Measurements from ENCODE around the gene TPD52L1.

DNA sequence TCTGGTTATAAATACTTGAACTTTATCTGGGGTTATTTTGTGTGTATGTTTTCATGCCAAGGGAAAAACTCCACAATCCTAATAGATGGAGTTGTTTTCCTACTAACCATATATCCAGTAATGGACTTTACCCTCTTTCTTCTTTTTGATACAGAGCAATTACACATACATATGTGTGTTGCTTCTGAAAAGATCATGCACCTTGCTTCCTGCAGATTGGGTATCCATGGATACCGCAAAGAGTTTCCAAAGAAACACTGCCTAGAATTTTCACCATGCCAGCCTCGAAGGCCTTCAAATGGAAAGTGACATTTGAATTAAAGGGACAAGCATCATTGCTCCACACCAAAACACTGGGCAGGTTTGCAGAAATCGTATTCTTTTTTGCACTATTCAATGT, 121.4 kb downstream of the TPD52L1 start:
- TF ChIP-seq, protein P1, sequence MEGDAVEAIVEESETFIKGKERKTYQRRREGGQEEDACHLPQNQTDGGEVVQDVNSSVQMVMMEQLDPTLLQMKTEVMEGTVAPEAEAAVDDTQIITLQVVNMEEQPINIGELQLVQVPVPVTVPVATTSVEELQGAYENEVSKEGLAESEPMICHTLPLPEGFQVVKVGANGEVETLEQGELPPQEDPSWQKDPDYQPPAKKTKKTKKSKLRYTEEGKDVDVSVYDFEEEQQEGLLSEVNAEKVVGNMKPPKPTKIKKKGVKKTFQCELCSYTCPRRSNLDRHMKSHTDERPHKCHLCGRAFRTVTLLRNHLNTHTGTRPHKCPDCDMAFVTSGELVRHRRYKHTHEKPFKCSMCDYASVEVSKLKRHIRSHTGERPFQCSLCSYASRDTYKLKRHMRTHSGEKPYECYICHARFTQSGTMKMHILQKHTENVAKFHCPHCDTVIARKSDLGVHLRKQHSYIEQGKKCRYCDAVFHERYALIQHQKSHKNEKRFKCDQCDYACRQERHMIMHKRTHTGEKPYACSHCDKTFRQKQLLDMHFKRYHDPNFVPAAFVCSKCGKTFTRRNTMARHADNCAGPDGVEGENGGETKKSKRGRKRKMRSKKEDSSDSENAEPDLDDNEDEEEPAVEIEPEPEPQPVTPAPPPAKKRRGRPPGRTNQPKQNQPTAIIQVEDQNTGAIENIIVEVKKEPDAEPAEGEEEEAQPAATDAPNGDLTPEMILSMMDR (IDR thresholded peaks at IDR 0.05), result no peak
- TF ChIP-seq POLR2A (IDR thresholded peaks at IDR 0.05), result no peak

Data from testis (tissue), 2 donors.